Prostate gland (tissue), 2 donors: ENCODE measurements around the gene EHBP1L1.

ENCODE experiments used
- POLR2AphosphoS5 ChIP-seq: sonication (generic); formaldehyde crosslinking; IDR thresholded peaks from one replicate; pipeline ENCODE4 v1.6.1; 2017; ENCODE audit warnings: antibody characterized with exemption
- TF ChIP-seq, protein P1 (sequence below), 4 experiments: fragments of 200-600 bp in 2 of 4; fragments of 450-650 bp in 2 of 4; sonication (generic) in 2 of 4; IDR thresholded peaks; 1 replicate in 3 of 4; 2 replicates in 1 of 4; pipeline ENCODE4 v1.5.1; 2016 to 2019; ENCODE audit warnings: antibody characterized with exemption in 4 of 4, mild to moderate bottlenecking in 2 of 4, moderate library complexity in 2 of 4

GRCh38 chr11:65637794-65638419 is 62.1 kb downstream of the EHBP1L1 start, which contains the start of gene SIPA1:
- TF ChIP-seq, protein P1, sequence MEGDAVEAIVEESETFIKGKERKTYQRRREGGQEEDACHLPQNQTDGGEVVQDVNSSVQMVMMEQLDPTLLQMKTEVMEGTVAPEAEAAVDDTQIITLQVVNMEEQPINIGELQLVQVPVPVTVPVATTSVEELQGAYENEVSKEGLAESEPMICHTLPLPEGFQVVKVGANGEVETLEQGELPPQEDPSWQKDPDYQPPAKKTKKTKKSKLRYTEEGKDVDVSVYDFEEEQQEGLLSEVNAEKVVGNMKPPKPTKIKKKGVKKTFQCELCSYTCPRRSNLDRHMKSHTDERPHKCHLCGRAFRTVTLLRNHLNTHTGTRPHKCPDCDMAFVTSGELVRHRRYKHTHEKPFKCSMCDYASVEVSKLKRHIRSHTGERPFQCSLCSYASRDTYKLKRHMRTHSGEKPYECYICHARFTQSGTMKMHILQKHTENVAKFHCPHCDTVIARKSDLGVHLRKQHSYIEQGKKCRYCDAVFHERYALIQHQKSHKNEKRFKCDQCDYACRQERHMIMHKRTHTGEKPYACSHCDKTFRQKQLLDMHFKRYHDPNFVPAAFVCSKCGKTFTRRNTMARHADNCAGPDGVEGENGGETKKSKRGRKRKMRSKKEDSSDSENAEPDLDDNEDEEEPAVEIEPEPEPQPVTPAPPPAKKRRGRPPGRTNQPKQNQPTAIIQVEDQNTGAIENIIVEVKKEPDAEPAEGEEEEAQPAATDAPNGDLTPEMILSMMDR (IDR thresholded peaks at IDR 0.05): peak in 2 of 4 experiments; percentile 40 to 46
- TF ChIP-seq POLR2AphosphoS5: peak; percentile 53
